Aorta (tissue), 5 donors: ENCODE data around the gene RETREG2. TPM values are rescaled to one million over a fixed set of nuclear protein-coding genes. Genes with fewer than 3 reads are reported as not detected.
A peak's percentile ranks its signal among the peaks of the same experiment; 100 is the strongest.

Source experiments
- ATAC-seq: fragments of 200-7000 bp; cut with Tn5 transposase; one replicate; pipeline ENCODE4 v1.9.1; 2022; ENCODE audit warnings: moderate library complexity; ENCODE audit not compliant: low FRiP score
- DNase-seq, 2 donors: peaks; one replicate each; pipeline ENCODE4 v3.0.0-alpha.2; 2020
- H3K27ac ChIP-seq, 2 donors: one replicate each; pipeline ENCODE4 v1.5.1; 2013; ENCODE audit warnings: low read length in 2 of 2, mild to moderate bottlenecking in 2 of 2, moderate library complexity in 2 of 2, control low read depth in 1 of 2, inconsistent platforms in 1 of 2, low read depth in 1 of 2
- H3K27me3 ChIP-seq, 2 donors: one replicate each; pipeline ENCODE4 v1.6.1; 2013; ENCODE audit warnings: control low read depth in 1 of 2, low read length in 1 of 2, mild to moderate bottlenecking in 1 of 2, moderate library complexity in 1 of 2; ENCODE audit not compliant: insufficient read depth in 2 of 2, control insufficient read depth in 1 of 2
- H3K36me3 ChIP-seq, 2 donors: one replicate each; pipeline ENCODE4 v1.6.1; 2013; ENCODE audit warnings: control low read depth in 1 of 2, low read length in 1 of 2, mild to moderate bottlenecking in 1 of 2; ENCODE audit not compliant: insufficient read depth in 2 of 2, control insufficient read depth in 1 of 2
- H3K4me1 ChIP-seq, 2 donors: one replicate each; pipeline ENCODE4 v1.6.1; 2013; ENCODE audit warnings: low read length in 2 of 2, control low read depth in 1 of 2, mild to moderate bottlenecking in 1 of 2, moderate library complexity in 1 of 2; ENCODE audit not compliant: insufficient read depth in 2 of 2, control insufficient read depth in 1 of 2
- H3K4me3 ChIP-seq, 2 donors: one replicate each; pipeline ENCODE4 v1.5.1; 2013; ENCODE audit warnings: low read length in 2 of 2, control low read depth in 1 of 2, mild to moderate bottlenecking in 1 of 2
- H3K9me3 ChIP-seq: one replicate; pipeline ENCODE4 v1.6.1; 2013; ENCODE audit warnings: mild to moderate bottlenecking, low read length; ENCODE audit not compliant: control insufficient read depth
- WGBS, 2 donors: extraction: QIAGEN DNeasy Blood & Tissue Kit; methylation state at CpG; one replicate each; pipeline ENCODE4 v1.1.7; 2013; 5-methylcytosine and 5-hydroxymethylcytosine counted together
- intact Hi-C, 2 donors: fragments of 100-400 bp; cut with DNase I; formaldehyde crosslinking; loops; one replicate each; pipeline versions ENCODE4 v1.14.2 to v1.15.0; 2022
- polyA plus RNA-seq, 2 donors: library from polyadenylated mRNA; stranded (reverse); fragments of 200-250 nt; gene quantifications; one replicate each; pipeline ENCODE4 v1.2.3, GENCODE V29; 2013
- total RNA-seq, 2 donors: library from RNA; stranded (reverse); fragmentation: NEBNext Ultra II Directional; extraction: Animal tissue kit (Norgen Biotek cat#: 25700); gene quantifications; one replicate each; pipeline ENCODE4 v1.2.1, GENCODE V29; 2021
- donor health status: healthy with polysubstance abuse.
- donor health status: Bipolar disorder and iron deficiency.
- donor health status: DM: no; HTN: no; CAD: no.
- donor health status: DM: no; HTN: no; CAD: no.
- donor health status: DM: yes; HTN: yes; CAD: no.

RETREG2 gene
- total and polyA plus RNA-seq, 4 donors = 19.3 to 70.6 (median 46.1) TPM

DNA sequence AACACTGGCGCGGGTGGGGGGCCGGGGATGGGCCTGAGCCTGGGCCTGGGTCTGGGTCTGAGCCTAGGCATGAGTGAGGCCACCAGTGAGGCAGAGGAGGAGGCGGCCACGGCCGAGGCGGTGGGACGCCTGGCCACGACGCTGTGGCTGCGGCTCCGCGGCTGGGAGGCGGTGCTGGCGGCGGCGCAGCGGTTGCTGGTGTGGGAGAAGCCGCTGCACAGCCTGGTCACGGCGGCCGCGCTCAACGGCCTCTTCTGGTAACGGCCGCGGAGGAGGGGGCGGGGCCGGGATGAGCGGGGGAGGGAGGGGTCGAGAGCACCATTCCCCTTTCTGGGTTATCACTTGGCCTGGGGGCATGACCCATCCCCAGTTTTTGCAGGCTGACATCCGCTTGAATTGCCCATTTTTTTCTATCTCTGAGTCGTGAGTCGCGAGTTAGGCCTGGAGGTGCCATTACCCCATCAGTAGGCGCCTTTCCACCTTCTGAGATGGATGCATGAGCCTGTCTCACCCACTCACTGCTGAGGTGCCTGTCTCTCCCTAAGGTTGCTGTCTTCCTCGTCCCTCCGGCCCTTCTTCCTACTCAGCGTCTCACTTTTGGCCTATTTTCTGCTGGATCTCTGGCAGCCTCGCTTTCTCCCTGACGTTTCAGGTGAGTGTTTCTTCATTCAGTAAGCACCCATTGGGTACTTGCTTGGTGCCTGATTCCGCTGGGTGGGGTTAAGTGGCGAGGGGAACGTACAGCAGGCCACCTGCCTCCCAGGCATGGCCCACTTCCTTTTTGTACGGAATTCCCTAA, 501 bp downstream of the RETREG2 start:
- intact Hi-C loops = loop anchor here (1.0 to 10.0 kb wide), 4 partner anchors 28 to 209 kb away; partner anchors contain the start of genes DNPEP (in 2 of the 2), ANKZF1 (in 1 of the 2), ATG9A (in 1 of the 2) and ZFAND2B (in 1 of the 2)
- Histone ChIP-seq H3K4me3 (peak overlapping the region; percentile 85 to 90), H3K27me3 (no peaks in the 10 kb centered on the region), H3K36me3 (peaks cover 0 to 10% of the 10 kb centered on the region in 2 donors), H3K27ac (peak overlapping the region in 1 of 2 donors; percentile 87), H3K4me1 (peaks cover 0 to 3% of the 10 kb centered on the region in 2 donors), H3K9me3 (no peaks in the 10 kb centered on the region)
- 4 to 5% methylated on average over 35 to 45 of the region's 45 CpGs for WGBS, 2 donors
- peak; percentile 71 to 88 for DNase-seq
- ATAC-seq = peak; percentile 0

DNA sequence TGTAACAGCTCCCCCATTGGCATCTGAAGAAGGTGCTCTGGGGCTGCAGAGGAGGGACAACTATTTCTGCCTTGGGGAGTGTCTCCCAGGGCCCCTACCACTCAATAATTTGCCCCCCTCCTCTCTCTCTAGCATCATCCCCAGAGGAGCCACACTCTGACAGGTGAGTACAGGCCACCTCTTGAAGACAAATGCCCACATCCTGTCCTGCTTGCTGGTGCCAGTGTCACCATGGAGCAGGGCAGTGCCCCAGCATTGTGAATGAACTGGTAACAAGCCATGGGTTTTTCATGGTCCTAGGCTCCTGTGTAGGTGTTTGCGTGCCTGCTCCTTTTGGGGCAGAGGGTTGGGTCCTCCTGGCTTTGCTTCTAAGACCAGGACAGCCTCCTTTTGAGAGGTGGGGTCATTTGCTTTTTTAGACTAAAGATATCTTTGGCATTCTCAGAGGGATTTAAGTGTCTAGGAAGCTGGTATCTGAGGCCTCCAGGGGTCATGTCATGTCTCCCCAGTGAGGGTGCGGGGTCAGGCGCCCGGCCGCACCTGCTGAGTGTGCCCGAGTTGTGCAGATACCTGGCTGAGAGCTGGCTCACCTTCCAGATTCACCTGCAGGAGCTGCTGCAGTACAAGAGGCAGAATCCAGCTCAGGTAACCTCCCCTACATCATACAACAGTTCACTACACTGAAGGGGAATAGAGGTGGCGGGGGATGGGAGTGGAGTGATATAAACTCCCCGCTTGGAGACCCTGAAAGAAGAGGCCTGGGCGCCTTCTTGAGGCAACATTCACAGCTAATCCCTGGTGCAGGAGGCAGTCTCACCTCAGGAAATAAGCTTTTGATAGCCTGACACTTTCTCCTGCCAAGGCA, 1.8 kb downstream of the RETREG2 start:
- intact Hi-C loops = loop anchor here (5.0 to 10.0 kb wide), 3 partner anchors 47 to 207 kb away; partner anchors contain the start of genes DNPEP (in 2 of the 2), ANKZF1 (in 1 of the 2) and ATG9A (in 1 of the 2)
- Histone ChIP-seq H3K9me3 (no peaks in the 10 kb centered on the region), H3K4me3 (no peak overlapping the region), H3K36me3 (peaks cover 0 to 10% of the 10 kb centered on the region in 2 donors), H3K27ac (no peak overlapping the region), H3K27me3 (no peaks in the 10 kb centered on the region), H3K4me1 (peaks cover 0 to 3% of the 10 kb centered on the region in 2 donors)
- DNase-seq (no peak), ATAC-seq (no peak)
- 91 to 95% methylated on average over 9 of the region's 9 CpGs for WGBS, 2 donors

DNA sequence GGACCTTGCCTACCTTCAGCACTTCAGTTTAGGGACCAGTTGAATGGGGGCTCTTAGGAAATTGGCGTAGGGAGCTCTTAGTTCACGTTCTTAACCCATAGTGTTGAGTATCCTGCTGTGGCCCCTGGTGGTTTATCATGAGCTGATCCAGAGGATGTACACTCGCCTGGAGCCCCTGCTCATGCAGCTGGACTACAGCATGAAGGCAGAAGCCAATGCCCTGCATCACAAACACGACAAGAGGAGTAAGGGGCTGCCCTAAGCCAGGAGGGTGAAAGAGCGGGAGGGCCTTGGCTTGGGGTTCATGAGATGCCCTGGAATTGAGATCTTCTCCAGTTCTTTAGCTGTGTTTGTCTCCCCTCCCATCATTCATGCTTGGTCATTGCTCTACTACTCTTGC, 2.9 kb downstream of the RETREG2 start:
- no peaks in the 10 kb centered on the region for H3K27me3 ChIP-seq
- ATAC-seq (no peak), DNase-seq (no peak)
- intact Hi-C loops = no loop called here
- H3K9me3 ChIP-seq = no peaks in the 10 kb centered on the region
- H3K27ac ChIP-seq = no peak overlapping the region
- peaks cover 0 to 10% of the 10 kb centered on the region in 2 donors for H3K36me3 ChIP-seq
- 90 to 91% methylated on average over 5 of the region's 5 CpGs for WGBS, 2 donors
- H3K4me3 ChIP-seq = no peak overlapping the region
- H3K4me1 ChIP-seq = peaks cover 0 to 3% of the 10 kb centered on the region in 2 donors

DNA sequence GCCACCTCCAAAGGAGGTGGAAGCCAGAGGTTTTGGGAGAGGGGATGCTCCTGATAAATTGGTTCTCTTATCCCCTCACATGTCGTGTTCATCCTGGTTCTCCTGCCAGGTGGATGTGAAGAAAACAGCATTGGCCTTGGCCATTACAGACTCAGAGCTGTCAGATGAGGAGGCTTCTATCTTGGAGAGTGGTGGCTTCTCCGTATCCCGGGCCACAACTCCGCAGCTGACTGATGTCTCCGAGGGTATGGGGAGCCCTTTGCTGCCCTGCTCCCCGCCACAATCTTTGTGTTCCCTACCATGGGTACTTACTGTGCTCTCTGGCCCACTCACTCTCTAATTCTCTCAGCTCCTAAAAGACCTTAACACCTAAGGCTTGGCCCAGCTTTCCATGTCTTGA, 3.5 kb downstream of the RETREG2 start:
- H3K36me3 ChIP-seq = peaks cover 0 to 10% of the 10 kb centered on the region in 2 donors
- peaks cover 0 to 3% of the 10 kb centered on the region in 2 donors for H3K4me1 ChIP-seq
- H3K4me3 ChIP-seq = no peak overlapping the region
- DNase-seq (no peak), ATAC-seq (no peak)
- no peaks in the 10 kb centered on the region for H3K9me3 ChIP-seq
- no peaks in the 10 kb centered on the region for H3K27me3 ChIP-seq
- WGBS, 2 donors = 88 to 97% methylated on average over 6 of the region's 6 CpGs
- H3K27ac ChIP-seq = no peak overlapping the region
- intact Hi-C loops = no loop called here

DNA sequence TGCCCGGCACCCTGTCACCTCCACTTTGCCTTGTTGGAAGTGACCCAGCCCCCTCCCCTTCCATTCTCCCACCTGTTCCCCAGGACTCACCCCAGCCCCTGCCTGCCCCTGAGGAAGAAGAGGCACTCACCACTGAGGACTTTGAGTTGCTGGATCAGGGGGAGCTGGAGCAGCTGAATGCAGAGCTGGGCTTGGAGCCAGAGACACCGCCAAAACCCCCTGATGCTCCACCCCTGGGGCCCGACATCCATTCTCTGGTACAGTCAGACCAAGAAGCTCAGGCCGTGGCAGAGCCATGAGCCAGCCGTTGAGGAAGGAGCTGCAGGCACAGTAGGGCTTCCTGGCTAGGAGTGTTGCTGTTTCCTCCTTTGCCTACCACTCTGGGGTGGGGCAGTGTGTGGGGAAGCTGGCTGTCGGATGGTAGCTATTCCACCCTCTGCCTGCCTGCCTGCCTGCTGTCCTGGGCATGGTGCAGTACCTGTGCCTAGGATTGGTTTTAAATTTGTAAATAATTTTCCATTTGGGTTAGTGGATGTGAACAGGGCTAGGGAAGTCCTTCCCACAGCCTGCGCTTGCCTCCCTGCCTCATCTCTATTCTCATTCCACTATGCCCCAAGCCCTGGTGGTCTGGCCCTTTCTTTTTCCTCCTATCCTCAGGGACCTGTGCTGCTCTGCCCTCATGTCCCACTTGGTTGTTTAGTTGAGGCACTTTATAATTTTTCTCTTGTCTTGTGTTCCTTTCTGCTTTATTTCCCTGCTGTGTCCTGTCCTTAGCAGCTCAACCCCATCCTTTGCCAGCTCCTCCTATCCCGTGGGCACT, 4.5 kb downstream of the RETREG2 start:
- H3K4me3 ChIP-seq = no peak overlapping the region
- intact Hi-C loops = no loop called here
- H3K27ac ChIP-seq = no peak overlapping the region
- DNase-seq (peak in 1 of 2 donors; percentile 58), ATAC-seq (no peak)
- H3K27me3 ChIP-seq = no peaks in the 10 kb centered on the region
- peaks cover 0 to 10% of the 10 kb centered on the region in 2 donors for H3K36me3 ChIP-seq
- no peaks in the 10 kb centered on the region for H3K9me3 ChIP-seq
- peaks cover 0 to 3% of the 10 kb centered on the region in 2 donors for H3K4me1 ChIP-seq
- 77 to 80% methylated on average over 8 of the region's 8 CpGs for WGBS, 2 donors

DNA sequence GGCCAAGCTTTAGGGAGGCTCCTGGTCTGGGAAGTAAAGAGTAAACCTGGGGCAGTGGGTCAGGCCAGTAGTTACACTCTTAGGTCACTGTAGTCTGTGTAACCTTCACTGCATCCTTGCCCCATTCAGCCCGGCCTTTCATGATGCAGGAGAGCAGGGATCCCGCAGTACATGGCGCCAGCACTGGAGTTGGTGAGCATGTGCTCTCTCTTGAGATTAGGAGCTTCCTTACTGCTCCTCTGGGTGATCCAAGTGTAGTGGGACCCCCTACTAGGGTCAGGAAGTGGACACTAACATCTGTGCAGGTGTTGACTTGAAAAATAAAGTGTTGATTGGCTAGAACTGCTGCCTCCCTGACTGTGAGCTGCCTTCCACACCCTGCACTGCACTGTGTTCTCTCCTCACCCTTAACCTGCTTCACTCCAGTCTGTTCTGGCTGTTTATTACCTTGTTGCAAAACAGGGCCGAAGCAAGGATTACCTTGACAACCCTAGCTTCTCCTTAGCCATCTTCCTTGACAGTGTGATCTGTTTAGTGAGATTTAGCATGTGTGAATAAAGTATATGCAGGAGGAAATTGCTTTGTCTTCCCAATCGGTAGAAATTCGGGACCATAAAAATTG, 5.2 kb downstream of the RETREG2 start:
- H3K4me1 ChIP-seq = peaks cover 0 to 3% of the 10 kb centered on the region in 2 donors
- no peak for ATAC-seq
- H3K4me3 ChIP-seq = no peak overlapping the region
- no peak for DNase-seq
- intact Hi-C loops = no loop called here
- no peak overlapping the region for H3K27ac ChIP-seq
- peaks cover 0 to 10% of the 10 kb centered on the region in 2 donors for H3K36me3 ChIP-seq
- 92 to 95% methylated on average over 6 of the region's 6 CpGs for WGBS, 2 donors
- no peaks in the 10 kb centered on the region for H3K27me3 ChIP-seq
- no peaks in the 10 kb centered on the region for H3K9me3 ChIP-seq

DNA sequence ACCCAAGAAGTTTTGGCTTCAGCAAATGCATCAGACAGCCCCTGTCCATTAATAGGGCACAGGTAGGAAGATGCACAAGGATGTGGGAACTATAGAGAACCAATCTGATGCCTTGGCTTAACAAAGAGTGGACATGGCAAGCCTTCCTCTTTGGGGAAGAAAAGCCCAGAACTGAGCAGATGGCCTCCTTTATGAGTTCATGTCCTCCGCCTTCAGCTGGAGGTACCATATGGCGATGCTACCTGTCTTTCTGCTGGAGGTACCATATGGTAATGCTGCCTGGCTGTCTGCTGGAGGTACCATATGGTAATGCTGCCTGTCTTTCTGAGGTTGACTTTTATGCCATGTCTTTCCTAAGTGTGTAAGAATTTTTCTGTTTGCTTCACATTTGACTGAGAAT, 6.0 kb downstream of the RETREG2 start:
- Histone ChIP-seq H3K27ac (no peak overlapping the region), H3K9me3 (no peaks in the 10 kb centered on the region), H3K4me3 (no peak overlapping the region), H3K36me3 (peaks cover 0 to 10% of the 10 kb centered on the region in 2 donors), H3K4me1 (no peaks in the 10 kb centered on the region), H3K27me3 (no peaks in the 10 kb centered on the region)
- 95 to 96% methylated on average over 2 of the region's 2 CpGs for WGBS, 2 donors
- intact Hi-C loops = no loop called here
- DNase-seq (no peak), ATAC-seq (no peak)
